Suppressor macrophage (primary cell): ENCODE results near the gene CNIH3.

Source experiments
- DNase-seq, 4 experiments: peaks; one replicate each; pipeline ENCODE4 v3.0.0-alpha.2; 2020 to 2022

Gene CNIH3

GRCh38 chr1:224724566-224724965, 108.4 kb downstream of the CNIH3 start:
- DNase-seq, result peak in 3 of 4 experiments; percentile 47 to 61 (median 50)

GRCh38 chr1:224726441-224727182, 110.5 kb downstream of the CNIH3 start:
- peak; percentile 93 to 97 (median 95) for DNase-seq

DNA sequence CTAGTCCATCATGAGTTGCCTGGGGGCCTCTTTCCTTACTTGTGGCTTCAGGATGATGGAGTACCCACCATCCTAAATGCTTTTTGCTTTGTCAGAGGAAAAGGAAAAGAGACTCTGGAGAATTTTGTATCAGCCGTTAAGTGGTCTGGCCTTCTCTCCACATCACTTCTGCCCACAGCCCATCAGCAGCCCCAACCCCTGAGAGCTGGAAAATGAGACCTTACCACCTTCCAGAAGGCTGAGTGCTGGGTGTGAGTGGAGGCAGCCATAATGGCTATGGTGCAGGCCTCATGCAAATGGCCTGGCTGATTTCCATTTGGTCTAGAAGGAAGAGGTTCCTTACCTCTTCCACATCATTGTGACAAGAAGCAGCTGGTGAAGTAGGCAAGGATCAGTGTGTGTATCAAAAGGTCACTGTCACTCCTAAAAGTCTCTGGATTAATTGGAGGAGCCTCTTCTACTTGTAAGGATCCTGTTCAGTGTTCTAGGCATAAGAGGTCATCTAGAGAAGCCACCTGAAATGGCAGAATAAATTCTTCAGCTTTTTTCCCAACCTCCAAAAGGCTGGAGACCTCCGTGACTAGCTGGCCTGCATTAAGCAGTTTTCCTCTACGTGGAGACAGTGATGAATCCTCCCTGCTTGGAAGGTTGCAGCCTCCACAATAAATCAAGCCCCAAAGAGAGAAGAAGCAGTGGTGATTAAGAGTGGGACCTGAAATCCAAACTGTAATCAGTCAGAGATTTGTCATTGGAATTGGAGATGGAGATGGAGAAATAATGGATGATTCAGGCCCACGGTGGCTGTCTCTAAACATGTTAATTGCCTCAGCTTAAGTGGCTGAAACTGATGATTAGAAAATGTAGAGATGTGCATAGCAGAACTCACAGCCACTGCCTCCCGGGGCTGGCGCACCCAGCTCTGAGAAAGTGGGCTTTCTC, 111.5 kb downstream of the CNIH3 start:
- peak in 2 of 4 experiments; percentile 37 to 66 for DNase-seq

DNA sequence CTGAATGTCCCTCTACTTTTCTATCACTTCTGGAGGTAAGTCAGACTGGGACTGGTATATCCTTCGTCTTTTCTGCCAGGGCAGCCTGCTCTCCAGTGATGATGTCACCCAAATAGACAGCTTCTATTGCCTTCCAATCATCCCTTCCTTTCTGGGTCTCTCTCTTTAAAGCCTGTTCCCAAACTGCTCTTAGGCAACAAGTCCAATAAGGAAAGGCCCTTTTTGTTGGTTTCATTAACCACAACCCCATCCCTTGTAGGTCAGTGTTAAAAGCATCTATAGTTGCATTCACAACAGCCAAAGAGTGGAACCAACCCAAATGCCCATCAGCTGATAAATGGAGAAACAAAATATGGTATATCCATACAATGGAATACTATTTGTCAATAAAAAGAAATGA, 114.4 kb downstream of the CNIH3 start:
- no peak for DNase-seq

DNA sequence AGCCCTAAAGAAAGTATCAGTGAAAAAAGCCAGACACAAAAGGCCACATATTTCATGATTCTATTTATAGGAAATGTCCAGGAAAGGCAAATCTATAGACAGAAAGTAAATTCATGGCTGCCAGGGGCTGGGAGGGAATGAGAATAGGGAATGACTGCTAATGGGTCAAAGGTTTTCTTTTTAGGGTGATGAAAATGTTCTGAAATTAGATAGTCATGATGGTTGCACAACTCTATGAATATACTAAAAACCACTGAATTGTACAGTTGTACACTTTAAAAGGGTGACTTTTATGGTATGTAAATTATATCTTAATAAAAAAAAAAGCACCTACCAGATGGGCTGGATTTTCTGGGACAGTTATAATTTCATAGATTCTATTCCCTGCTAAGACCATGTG, 114.8 kb downstream of the CNIH3 start:
- DNase-seq, result peak in 1 of 4 experiments; percentile 41

DNA sequence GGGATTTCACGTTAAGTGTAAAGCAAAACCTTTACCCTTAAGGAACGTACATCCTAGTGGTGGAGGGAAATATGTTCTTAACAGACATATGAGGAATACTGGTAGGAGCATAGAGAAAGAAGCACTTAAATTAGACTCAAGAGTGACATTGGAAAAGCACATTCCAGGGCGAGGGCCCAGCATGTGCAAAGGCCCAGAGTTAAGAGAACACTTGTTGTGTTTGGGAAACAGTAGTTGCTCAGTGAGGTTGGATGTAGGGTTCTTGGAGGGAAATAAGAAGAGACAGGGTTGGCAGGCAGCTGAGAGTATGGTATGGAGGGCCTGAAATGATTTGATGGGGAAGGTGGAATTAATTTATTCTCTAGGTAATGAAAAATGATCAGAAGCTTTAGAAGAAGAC, 115.5 kb downstream of the CNIH3 start:
- no peak for DNase-seq

DNA sequence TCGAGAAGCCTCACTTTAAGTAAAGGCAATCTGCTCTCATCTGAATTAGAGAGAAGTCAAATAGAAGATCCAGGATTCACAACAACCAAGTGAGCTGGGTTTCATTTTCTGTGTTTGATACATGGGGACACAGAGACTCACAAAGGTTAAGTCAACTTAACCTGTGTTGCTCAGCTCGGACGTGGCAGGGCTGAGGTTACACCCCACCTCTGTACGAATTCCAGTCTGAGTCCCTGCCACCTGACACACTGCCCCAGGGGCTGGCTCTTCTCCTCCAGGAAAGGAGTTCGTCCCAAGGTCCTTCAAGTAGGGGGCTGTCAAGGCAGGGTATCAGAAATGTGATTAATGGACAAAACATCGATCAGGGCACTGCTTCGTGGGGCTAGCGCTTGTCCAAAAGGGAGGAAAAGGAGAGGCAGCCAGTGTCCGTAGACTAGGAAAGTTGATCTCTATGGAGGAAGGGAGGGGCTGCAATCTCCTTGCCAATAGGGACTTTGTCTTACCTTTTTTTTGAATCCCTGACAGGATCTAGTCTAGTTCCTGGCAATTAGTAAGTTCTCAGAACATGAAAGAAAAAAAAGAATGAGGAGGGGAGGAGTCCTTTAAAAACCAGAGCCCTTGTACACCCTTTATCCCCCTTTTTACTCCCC, 116.4 kb downstream of the CNIH3 start:
- no peak for DNase-seq

- DNase-seq, result peak in 2 of 4 experiments; percentile 41 to 55
Measured at GRCh38 chr1:224733027-224733911, 117.2 kb downstream of the CNIH3 start.

DNA sequence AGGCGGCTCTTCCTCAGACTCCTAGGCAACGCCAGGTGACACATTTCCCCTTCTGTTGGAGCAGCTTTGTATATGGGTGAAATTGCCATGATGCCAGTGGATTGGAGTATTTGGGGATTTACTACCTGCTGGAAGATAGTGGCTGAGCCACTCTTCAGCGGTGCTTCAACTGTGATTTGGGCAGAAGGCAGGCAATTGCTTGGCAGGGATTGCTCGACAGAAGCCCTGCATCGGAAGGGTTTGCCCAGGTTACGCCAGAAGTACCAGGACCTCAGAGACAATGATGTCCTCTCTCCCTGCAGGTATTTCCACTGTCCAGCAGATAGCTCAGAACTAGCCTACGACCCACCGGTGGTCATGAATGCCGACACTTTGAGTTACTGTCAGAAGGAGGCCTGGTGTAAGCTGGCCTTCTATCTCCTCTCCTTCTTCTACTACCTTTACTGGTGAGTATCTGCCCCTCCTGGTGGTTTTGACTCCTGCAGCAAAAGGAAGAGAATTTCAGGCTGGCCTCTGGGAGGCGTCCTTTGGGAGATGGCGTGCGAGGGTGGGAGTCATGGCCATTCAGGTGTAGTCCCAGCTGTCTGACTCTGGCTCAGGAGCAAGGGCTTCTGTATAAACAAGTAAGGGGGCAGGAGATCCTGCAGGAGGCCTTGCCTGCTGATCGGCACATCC, 118.3 kb downstream of the CNIH3 start:
- DNase-seq, result no peak

DNA sequence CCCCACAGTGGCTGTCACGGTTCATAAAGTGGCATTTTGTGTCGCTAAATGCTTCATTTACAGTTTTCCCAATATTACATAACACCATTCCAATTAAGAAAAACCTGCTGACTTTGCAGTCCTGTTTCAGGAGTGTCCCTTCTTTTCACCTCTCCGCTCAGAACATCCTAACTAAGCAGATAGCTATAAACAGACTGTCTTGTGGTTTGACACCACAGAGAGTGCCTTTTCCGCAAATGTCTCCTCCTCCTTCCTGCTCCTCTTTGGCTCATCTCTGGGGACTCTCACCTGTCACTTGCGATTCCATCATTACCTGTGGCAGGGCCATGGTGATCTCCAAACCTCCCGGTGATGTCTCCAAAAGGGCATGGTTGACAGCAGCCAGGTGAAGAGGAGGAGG, 119.0 kb downstream of the CNIH3 start:
- DNase-seq, result no peak

DNA sequence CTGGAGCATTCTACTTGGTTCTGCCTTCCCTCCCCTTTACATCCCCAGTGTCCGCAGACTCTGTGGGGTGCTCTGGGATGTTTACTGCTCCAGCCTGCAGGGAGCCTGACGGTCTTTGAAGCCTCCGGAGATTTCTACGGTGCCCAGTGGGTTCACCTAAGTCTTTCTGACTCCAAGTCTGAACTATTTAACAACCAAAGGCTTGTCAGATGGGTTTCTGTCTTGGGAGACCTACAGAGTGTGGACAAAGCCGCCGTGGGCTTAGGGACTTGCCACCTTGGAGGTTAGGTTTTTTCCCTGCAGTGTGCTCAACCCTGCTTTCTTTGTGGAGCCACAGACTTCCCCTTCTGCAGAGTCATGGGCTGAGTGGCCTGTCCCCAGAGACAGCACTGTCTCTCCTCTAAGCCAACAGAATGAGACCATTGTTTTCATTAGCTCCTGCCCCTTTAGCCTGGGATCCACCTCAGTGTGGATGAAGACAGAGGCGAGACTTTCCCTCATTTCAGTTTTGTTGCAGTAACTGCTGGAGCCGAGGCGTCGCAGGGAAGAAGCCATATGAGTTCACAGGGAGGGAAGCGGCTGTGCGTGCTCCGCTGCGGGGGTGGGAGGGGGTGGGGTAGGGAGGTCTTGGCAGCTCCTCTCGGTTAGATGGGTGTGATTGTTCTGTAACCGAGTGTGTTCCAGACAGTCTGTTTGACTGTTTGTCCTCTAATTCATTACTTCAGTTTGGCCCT, 120.7 kb downstream of the CNIH3 start:
- peak; percentile 30 to 58 (median 56) for DNase-seq

- no peak for DNase-seq
Measured at GRCh38 chr1:224737353-224737727, 121.2 kb downstream of the CNIH3 start.

- DNase-seq, result no peak
Measured at GRCh38 chr1:224739303-224739996, 123.3 kb downstream of the CNIH3 start.

DNA sequence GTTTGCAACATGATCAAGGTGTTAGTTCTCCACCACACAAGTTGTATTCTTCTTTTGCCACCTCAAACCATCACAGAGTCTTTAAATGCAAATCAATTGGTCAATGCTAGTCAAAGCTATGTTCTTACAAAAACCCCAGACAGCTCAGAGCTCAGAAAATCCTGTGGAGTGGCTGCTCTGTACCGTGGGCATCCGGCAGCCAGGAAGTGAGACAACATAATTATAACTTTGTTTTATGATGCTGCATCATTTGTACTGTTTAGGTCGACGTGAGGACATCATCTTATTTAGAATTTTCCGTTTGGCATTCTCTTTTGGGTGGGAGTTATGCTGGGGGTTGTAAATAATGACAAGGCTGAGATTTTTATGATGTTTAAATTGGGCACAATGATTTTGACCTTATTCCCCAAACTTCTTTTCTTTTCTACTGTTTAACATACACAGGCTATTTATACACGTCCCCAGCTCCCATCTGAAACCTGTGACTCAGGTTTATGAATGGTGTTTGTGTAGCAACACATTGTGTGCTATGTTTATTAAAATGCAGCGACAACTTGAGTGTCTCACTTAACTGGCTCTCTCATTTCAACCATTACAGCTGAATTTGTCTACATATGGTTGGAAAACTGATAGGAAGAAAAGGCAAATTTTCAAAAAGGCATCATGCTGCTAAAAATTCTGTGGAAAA, 124.0 kb downstream of the CNIH3 start:
- DNase-seq, result no peak

DNA sequence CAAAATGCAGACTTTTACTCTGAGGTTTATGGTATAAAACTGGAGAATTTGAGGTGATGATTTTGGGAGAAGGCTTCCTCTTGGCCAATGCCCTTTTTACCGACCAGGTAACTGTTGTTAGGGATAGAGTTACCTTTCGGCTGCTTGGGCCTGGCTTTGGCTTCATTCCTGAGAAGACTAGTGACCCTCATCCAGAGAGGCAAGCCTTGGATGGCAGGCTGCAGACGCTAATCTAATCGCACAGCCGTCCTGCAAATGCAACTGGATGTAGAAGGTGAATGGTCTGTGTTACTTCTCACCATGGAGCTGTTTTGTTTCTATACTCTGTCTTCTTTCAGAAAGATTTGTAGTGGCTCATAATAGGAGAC, 124.6 kb downstream of the CNIH3 start:
- DNase-seq, result no peak

DNA sequence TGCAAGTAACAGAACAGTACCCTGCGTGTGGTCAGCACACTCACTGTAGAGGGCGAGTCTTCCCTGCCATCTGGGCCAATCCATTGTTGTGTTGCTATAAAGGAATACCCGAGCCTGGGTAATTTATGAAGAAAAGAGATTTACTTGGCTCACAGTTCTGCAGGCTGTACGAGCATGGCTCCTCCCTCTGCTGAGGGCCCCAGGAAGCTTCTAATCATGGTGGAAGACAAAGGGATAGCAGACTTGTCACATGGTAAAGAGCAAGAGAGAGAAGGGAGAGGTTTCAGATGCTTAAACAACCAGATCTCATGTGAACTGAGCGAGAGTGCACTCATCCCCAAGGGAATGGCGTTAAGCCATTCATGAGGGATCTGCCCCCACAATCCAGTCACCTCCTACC, 126.2 kb downstream of the CNIH3 start:
- no peak for DNase-seq

- DNase-seq, result no peak
Measured at GRCh38 chr1:224743608-224744164, 127.6 kb downstream of the CNIH3 start.

DNA sequence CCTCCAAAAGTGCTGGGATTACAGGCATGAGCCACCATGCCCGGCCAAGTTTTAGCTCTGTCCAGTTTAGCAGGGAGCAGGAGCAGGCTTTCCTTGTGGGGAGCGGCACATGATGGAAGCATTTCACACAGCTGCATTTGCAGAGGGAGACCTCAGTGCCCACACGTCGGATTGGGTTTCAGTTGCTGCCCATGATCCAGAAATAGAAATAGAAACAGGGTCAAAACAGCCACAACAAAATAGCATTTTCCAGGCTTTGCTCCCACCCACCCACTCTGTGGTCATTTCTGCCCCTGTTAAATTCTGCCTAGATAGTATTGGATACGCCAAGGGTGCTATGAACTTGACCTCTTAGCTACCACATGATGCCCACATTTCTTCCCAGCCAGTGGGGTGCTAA, 128.4 kb downstream of the CNIH3 start:
- no peak for DNase-seq

DNA sequence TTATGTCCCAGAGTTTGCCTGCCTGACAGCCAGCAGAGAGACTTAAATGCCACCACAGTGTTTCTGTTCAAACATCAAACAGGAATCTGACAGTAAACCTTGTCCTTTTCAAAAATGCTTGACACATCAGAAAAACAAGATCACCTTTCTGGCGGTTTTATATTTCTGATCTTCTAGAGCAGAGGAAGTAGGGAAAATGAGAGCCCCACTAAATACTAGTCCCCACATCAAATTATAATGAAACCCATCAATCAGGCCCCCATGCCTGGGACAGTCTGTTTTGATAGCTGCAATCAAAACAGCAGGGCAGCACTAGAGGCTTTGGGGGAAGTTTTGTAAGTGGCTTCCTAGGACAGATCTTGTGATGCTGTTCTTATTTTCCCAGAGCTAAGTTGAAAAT, 129.3 kb downstream of the CNIH3 start:
- DNase-seq, result no peak
